HTERT RPE-1 (cell line): ENCODE results near the gene PPFIBP1.
"Not testable (repeated sequence)": the region's sequence is repeated elsewhere in the genome, so short reads cannot be mapped to it uniquely, and the experiment has no call there.

Source experiments
- in situ Hi-C: fragments of 300-500 bp; cut with MboI; formaldehyde crosslinking; loops from 4 replicates; pipeline ENCODE4 v1.14.3; 2020; ENCODE audit warnings: low sequenced_read_pairs

PPFIBP1 gene

DNA sequence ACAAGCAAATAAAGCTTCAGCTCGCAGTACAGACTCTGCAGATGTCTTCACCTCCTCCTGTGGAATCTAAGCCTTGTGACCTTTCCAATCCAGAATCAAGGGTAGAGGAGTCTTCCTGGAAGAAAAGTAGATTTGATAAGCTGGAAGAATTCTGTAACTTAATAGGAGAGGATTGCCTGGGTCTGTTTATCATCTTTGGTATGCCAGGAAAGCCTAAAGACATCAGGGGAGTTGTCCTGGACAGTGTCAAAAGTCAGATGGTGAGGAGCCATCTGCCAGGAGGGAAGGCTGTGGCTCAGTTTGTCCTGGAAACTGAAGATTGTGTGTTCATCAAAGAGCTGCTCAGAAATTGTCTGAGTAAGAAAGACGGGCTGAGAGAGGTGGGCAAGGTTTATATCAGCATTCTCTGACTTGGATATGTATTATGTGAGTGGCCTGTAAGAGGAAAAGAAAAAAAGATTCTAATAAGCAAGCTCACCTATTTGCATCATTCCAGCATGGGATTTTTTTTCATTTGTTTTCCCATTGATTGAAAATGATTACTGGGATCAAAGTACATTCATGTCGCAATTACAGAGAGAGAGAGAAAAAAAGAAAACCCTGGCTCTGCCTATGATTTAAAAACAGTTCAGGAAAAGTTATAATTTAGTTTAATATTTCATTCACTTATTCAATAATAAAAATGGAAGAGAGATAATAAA, 173.0 kb downstream of the PPFIBP1 start:
- in situ Hi-C loops, result no loop called here

- in situ Hi-C loops, result no loop called here
Measured at GRCh38 chr12:27703720-27704452, 179.9 kb downstream of the PPFIBP1 start.

DNA sequence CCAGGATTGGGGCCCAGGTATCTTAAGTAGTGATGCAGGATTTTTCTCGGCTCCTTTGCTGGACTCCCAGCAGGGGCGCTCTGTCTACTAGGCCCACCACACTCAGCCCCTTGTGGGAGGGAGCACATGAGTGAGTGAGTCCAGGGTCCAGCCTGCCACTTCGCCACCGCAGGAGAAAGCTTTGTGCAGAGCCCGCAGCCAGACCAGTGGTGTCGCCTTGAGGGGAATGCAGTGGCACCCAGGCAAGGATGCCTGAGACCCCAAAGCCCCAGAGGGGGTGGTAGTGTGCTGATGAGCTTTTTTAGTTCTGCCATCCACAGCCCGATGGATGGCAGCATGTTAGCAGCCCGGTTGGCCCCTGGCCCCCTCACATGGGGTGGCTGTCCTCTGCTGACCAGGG, 181.3 kb downstream of the PPFIBP1 start:
- in situ Hi-C loops, result no loop called here

- in situ Hi-C loops, result no loop called here
Measured at GRCh38 chr12:27707216-27707615, 183.2 kb downstream of the PPFIBP1 start.

GRCh38 chr12:27709212-27709931, 185.4 kb downstream of the PPFIBP1 start:
- in situ Hi-C loops, result no loop called here

DNA sequence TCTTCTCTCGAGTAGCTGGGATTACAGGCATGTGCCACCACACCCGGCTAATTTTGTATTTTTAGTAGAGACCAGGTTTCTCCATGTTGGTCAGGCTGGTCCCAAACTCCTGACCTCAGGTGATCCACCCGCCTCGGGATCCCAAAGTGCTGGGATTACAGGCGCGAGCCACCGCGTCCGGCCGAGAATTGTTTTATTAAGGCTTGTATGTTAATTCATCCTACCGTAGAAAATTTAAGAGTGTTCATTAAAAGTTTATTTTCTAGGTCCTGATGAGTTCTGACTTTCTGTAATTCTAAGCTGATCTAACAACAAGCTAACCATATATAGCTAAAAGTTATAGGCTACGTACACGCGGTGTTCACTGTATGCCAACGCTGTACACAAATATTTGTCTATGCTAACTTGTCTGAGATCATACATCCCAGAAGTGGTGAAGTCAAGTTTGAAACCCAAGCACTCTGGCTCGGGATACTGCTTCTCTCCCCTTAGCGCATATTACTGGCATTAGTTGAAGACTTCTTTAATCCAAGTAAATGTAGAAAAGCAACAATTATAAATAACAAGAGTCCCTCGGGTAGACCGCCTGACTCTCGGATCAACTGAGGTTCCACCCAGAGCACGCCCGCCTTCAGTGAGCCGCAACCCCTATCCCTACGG, 186.1 kb downstream of the PPFIBP1 start:
- in situ Hi-C loops, result no loop called here

- in situ Hi-C loops, result no loop called here
Measured at GRCh38 chr12:27710592-27711316, 186.7 kb downstream of the PPFIBP1 start, which contains the start of gene MRPS35. Gene MRPS35 (plus strand): TSS chr12:27710832. CDS start chr12:27710844, 12 bp downstream.

DNA sequence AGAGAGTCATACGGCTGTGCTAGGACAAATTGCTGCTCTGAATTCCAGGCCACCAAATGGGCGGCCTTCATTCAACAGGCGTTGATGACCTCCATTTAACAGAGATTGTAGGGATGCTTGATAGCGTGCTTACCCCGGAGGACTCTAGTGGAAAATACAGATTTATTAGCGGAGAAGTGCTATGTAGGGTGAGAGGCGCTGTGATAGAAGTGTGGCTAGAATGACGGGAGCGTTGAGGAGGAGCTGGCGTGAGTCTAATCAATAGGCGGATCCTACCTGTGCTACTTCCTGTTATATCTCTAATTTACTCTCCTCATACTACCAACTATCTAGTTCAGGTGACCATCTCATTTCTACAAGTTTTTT, 187.3 kb downstream of the PPFIBP1 start:
- in situ Hi-C loops, result no loop called here

DNA sequence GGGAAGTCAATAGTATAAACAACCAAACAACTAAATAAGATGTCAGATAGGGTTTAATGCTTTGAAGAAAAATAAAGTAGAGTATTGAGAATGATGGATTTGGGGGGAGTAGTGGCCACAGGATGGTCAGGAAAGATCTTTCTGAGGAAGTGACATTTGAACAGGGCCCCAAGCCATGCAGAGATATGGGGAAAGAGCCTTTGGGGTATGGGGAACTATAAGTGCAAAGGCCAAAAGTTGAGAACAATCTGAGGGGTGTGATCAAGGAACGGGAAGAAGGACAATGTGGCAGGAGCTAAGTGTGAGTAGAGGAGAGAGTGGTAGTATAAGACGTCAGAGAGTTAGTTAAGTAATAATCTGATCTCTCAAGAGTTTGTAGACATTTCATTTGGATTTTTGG, 188.0 kb downstream of the PPFIBP1 start:
- in situ Hi-C loops, result no loop called here

DNA sequence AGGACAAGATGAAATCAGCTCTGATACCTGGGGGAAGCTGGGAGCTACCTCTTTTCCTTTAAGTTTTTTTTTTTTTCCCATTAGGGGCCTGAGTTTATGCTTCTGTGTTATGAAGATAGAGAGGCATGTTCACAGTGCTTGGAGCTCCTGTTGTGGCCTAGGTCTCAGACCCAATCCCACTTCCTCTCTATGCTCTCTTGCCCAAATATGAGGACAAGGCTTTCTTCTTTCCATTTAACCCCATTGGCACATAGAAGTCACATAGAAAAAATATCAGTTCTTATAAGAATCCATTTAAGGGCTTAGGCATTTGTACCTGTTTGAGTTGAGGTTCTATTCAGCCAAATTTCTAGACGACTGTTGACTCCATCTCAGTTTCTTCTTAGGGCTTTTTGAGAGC, 199.2 kb downstream of the PPFIBP1 start:
- in situ Hi-C loops, result no loop called here

DNA sequence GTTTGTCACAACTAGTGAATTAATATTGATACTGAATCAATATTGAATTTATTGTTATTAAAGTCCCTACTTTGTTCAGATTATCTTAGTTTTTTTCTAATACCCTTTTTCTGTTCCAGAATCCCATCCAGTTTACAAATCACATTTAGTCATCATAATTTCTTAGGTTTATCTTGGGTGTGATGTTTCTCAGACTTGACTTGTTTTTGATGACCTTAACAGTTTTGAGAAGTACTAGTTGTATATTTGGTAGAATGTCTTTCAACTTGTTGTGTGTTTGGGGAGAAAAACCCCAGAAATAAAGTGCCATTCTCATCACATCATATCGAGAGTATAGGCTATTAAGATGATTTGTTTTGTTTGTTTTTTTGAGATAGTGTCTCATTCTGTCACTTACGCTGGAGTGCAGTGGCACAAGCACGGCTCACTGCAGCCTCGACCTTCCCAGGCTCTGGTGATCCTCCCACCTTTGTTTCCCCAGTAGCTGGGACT, 206.1 kb downstream of the PPFIBP1 start:
- in situ Hi-C loops, result no loop called here

DNA sequence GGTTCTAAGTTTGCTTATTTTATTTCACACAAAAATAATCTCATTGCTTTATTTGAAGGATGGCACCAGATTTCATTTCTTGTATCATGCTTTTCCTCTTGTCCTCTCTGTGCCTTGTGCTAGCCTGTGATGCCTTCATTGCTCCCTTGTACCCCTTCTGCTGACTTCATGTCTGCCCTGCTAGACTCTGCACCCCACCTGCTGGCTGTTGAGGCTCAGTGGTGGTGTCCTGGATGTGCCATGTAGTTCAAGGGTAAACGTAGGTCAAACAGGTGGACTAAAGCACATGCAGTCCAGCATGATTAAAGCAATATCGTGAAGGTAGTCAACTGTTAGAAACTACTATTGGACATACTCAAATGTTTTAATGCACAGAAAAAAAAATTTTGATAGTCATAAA, 208.3 kb downstream of the PPFIBP1 start:
- in situ Hi-C loops, result no loop called here

DNA sequence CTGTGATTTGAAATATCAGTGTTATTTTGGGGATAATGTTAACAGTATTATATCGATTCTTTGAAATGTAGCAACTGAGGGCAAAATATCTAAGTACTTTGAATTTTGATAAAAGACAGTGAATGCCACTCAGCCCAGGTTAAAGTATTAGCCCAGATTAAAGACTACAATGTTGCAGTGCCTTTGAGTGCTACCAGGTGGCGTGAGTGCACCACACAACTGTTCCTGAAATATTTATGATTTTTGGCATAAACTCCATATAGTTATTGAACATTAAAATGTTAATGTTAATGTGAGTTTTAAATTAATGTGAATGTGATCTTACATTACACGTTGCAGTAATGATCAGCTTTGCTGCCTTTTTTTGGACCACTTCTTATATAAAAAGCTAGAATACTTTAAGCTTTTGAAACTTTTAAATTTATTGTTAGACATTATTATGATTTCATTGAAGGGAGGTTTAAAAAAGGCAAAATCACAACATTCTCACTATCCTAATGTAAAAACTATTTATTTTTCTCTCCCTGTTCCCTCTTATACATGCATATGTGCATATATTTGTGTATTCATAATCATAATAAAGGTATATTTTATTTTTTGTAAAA, 209.1 kb downstream of the PPFIBP1 start:
- in situ Hi-C loops, result no loop called here

DNA sequence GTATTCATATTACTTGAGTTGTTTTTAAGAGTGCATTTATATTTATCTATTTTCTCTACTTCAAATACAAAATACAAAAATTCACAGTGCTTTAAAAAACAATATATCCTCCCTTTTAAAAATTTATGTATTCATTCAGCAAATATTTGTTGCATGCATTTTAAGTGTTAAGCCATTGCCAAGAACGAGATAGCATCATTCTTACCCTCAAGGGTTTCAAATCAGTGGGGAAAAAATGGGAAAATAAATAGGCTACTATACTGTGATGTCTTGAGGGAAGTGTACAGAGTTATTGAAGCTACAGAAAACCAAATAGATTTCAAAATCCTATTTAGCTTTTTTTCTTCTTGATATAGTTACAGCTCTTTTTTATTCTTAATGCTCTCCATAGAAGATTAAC, 209.8 kb downstream of the PPFIBP1 start:
- in situ Hi-C loops, result no loop called here

DNA sequence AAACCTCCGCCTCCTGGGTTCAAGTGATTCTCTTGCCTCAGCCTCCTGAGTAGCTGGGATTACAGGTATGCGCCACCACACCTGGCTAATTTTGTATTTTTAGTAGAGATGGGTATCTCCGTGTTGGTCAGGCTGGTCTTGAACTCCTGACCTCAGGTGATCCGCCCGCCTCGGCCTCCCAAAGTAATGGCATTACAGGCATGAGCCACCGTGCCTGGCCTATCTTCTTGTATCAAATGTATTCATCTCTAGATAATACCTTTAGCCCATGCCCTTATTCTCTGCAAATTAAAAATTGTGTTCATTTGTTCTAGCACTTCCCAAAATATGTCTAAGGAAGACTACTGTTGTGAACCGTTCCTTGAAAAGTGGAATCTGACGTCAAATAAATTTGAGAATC, 210.3 kb downstream of the PPFIBP1 start:
- in situ Hi-C loops, result not testable (repeated sequence)

- in situ Hi-C loops, result no loop called here
Measured at GRCh38 chr12:27743601-27744000, 219.6 kb downstream of the PPFIBP1 start.
